Activated CD4-positive, alpha-beta T cell treated with anti-CD3 and anti-CD28 coated beads for 36 hours (primary cell): ENCODE data around the gene NUDT1. TPM values are rescaled to one million over a fixed set of nuclear protein-coding genes. Genes with fewer than 3 reads are reported as not detected.

Source experiments
- ATAC-seq: fragments of 200-7000 bp; cut with Tn5 transposase; one replicate; pipeline ENCODE4 v1.10.0; 2021; ENCODE audit warnings: mild to moderate bottlenecking, moderate library complexity
- CTCF ChIA-PET: fragments of 350-600 bp; sonication (Branson Sonifier 250); formaldehyde crosslinking; loops from one replicate; lab custom pipeline; 2021; ENCODE audit warnings: antibody characterized with exemption; lab: Charles Lee
- POLR2A ChIA-PET: fragments of 350-600 bp; sonication (Branson Sonifier 250); formaldehyde crosslinking; loops from one replicate; lab custom pipeline; 2021; ENCODE audit warnings: antibody characterized with exemption, inconsistent platforms; lab: Charles Lee
- DNase-seq: peaks from one replicate; pipeline ENCODE4 v3.0.0-alpha.2; 2020
- H3K27ac Mint-ChIP-seq: one replicate; pipeline ENCODE4 v1.8.0; 2021; ENCODE audit warnings: mixed read lengths
- H3K27me3 Mint-ChIP-seq: one replicate; pipeline ENCODE4 v1.8.0; 2021; ENCODE audit warnings: mixed read lengths
- H3K36me3 Mint-ChIP-seq: one replicate; pipeline ENCODE4 v1.8.0; 2021; ENCODE audit warnings: low read depth, mixed read lengths
- H3K4me1 Mint-ChIP-seq: one replicate; pipeline ENCODE4 v1.8.0; 2021; ENCODE audit warnings: mixed read lengths
- H3K4me3 Mint-ChIP-seq: one replicate; pipeline ENCODE4 v1.8.0; 2021; ENCODE audit warnings: mild to moderate bottlenecking, moderate library complexity, mixed read lengths
- H3K9me3 Mint-ChIP-seq: one replicate; pipeline ENCODE4 v1.8.0; 2021; ENCODE audit warnings: low read depth, mixed read lengths
- intact Hi-C, 2 experiments: fragments of 100-400 bp; cut with DNase I in 1 of 2; cut with micrococcal nuclease in 1 of 2; formaldehyde crosslinking; loops; one replicate each; pipeline versions ENCODE4 v1.14.2 to v1.15.1; 2022 to 2024; cut with DNase I, micrococcal nuclease
- total RNA-seq, 2 experiments: library from RNA; stranded (reverse); gene quantifications; one replicate each; pipeline ENCODE4 v1.2.3, GENCODE V29; 2021

NUDT1 gene
- total RNA-seq, result 100 to 1,000 TPM in 1 of 2 experiments, 10 to 100 TPM in 1; 52.5 to 100 TPM

- H3K4me3 Mint-ChIP-seq, result peak within 1 kb of the TSS; percentile 88
- ChIA-PET POLR2A (interaction anchor here (0.6 to 1.0 kb wide), 3 partner anchors 112 to 119 kb away, joined by 3 read pairs; no protein-coding TSS in a partner anchor), CTCF (interaction anchor here (0.7 to 1.3 kb wide), 3 partner anchors 12 to 1073 kb away, joined by 3 to 5 read pairs (median 4); partner anchors contain the start of gene EIF3B)
- H3K27me3 Mint-ChIP-seq, result no peaks in the 10 kb centered on the region
- no peaks in the 10 kb centered on the region for H3K9me3 Mint-ChIP-seq
- H3K36me3 Mint-ChIP-seq, result peaks cover 32% of the 10 kb centered on the region
- intact Hi-C loops, result loop anchor here in 1 of 2 experiments (1.0 to 5.0 kb wide), 7 partner anchors 10 to 390 kb away; partner anchors contain the start of genes BRAT1, CHST12, EIF3B and MAD1L1
- peak within 1 kb of the TSS; percentile 88 for H3K27ac Mint-ChIP-seq
- peaks cover 10% of the 10 kb centered on the region for H3K4me1 Mint-ChIP-seq
- ATAC-seq (peak; percentile 82), DNase-seq (peak; percentile 84)
These were observed at the start of gene NUDT1, which contains the start of gene MRM2 for GRCh38 chr7:2241580-2242540. TSS of gene NUDT1 (plus strand) at chr7:2242226. CDS start at chr7:2244575, 2,349 bp downstream. TSS of gene MRM2 (minus strand) at chr7:2242205. CDS start at chr7:2242169, 36 bp downstream.

GRCh38 chr7:2192831-2193534 lies 49.0 kb upstream of the NUDT1 start:
- Mint-ChIP-seq H3K9me3 (peaks cover 5% of the 10 kb centered on the region), H3K27me3 (no peaks in the 10 kb centered on the region), H3K36me3 (peaks cover 52% of the 10 kb centered on the region), H3K4me3 (no peak overlapping the region), H3K27ac (no peak overlapping the region), H3K4me1 (no peaks in the 10 kb centered on the region)
- intact Hi-C loops, result no loop called here
- ATAC-seq (no peak), DNase-seq (no peak)
- POLR2A ChIA-PET, result no interaction called here
- CTCF ChIA-PET, result no interaction called here

- Mint-ChIP-seq H3K36me3 (peaks cover 48% of the 10 kb centered on the region), H3K4me1 (no peaks in the 10 kb centered on the region), H3K4me3 (no peak overlapping the region), H3K27ac (no peak overlapping the region), H3K9me3 (peaks cover 5% of the 10 kb centered on the region), H3K27me3 (no peaks in the 10 kb centered on the region)
- ChIA-PET POLR2A (no interaction called here), CTCF (no interaction called here)
- intact Hi-C loops, result no loop called here
- DNase-seq, result no peak
- no peak for ATAC-seq
These were observed 48.3 kb upstream of the NUDT1 start for GRCh38 chr7:2193575-2194305.

GRCh38 chr7:2195400-2196246 lies 46.4 kb upstream of the NUDT1 start:
- CTCF ChIA-PET, result interaction anchor here (0.6 to 1.4 kb wide), 14 partner anchors 9 to 615 kb away, joined by 3 to 6 read pairs (median 3); no protein-coding TSS in a partner anchor

GRCh38 chr7:2196381-2197378 lies 45.3 kb upstream of the NUDT1 start:
- ChIA-PET POLR2A (no interaction called here), CTCF (interaction anchor here (1.0 to 1.4 kb wide), 2 partner anchors 138 to 535 kb away, joined by 3 to 6 read pairs; no protein-coding TSS in a partner anchor)
- no peak overlapping the region for H3K4me3 Mint-ChIP-seq
- ATAC-seq (no peak), DNase-seq (no peak)
- H3K9me3 Mint-ChIP-seq, result no peaks in the 10 kb centered on the region
- H3K36me3 Mint-ChIP-seq, result peaks cover 37% of the 10 kb centered on the region
- H3K4me1 Mint-ChIP-seq, result no peaks in the 10 kb centered on the region
- H3K27ac Mint-ChIP-seq, result no peak overlapping the region
- H3K27me3 Mint-ChIP-seq, result no peaks in the 10 kb centered on the region
- intact Hi-C loops, result no loop called here

More at GRCh38 chr7:2195400-2196246, 46.4 kb upstream of the NUDT1 start:
- POLR2A ChIA-PET, result no interaction called here
- DNase-seq (no peak), ATAC-seq (no peak)
- no peak overlapping the region for H3K27ac Mint-ChIP-seq
- H3K36me3 Mint-ChIP-seq, result peaks cover 37% of the 10 kb centered on the region
- no peaks in the 10 kb centered on the region for H3K27me3 Mint-ChIP-seq
- H3K9me3 Mint-ChIP-seq, result no peaks in the 10 kb centered on the region
- H3K4me3 Mint-ChIP-seq, result no peak overlapping the region
- H3K4me1 Mint-ChIP-seq, result no peaks in the 10 kb centered on the region
- intact Hi-C loops, result no loop called here

GRCh38 chr7:2197436-2198155 lies 44.4 kb upstream of the NUDT1 start:
- peaks cover 31% of the 10 kb centered on the region for H3K36me3 Mint-ChIP-seq
- H3K9me3 Mint-ChIP-seq, result no peaks in the 10 kb centered on the region
- no peak for ATAC-seq
- intact Hi-C loops, result no loop called here
- POLR2A ChIA-PET, result no interaction called here
- no peak overlapping the region for H3K27ac Mint-ChIP-seq
- DNase-seq, result no peak
- H3K4me1 Mint-ChIP-seq, result no peaks in the 10 kb centered on the region
- no peaks in the 10 kb centered on the region for H3K27me3 Mint-ChIP-seq
- CTCF ChIA-PET, result interaction anchor here (0.7 kb wide), 1 partner anchor 696 kb away, joined by 3 read pairs; no protein-coding TSS in a partner anchor
- H3K4me3 Mint-ChIP-seq, result no peak overlapping the region

GRCh38 chr7:2198206-2198605 lies 43.8 kb upstream of the NUDT1 start:
- Mint-ChIP-seq H3K36me3 (peaks cover 31% of the 10 kb centered on the region), H3K4me3 (no peak overlapping the region), H3K27ac (no peak overlapping the region), H3K27me3 (no peaks in the 10 kb centered on the region), H3K4me1 (no peaks in the 10 kb centered on the region), H3K9me3 (no peaks in the 10 kb centered on the region)
- DNase-seq (no peak), ATAC-seq (no peak)
- intact Hi-C loops, result no loop called here
- POLR2A ChIA-PET, result interaction anchor here (0.6 kb wide), 1 partner anchor 68 kb away, joined by 3 read pairs; no protein-coding TSS in a partner anchor
- CTCF ChIA-PET, result no interaction called here

GRCh38 chr7:2198760-2199159 lies 43.3 kb upstream of the NUDT1 start:
- POLR2A ChIA-PET, result interaction anchor here (0.6 kb wide), 1 partner anchor 67 kb away, joined by 3 read pairs; no protein-coding TSS in a partner anchor
- Mint-ChIP-seq H3K9me3 (no peaks in the 10 kb centered on the region), H3K27me3 (no peaks in the 10 kb centered on the region), H3K27ac (no peak overlapping the region), H3K4me1 (no peaks in the 10 kb centered on the region), H3K36me3 (peaks cover 31% of the 10 kb centered on the region), H3K4me3 (no peak overlapping the region)
- intact Hi-C loops, result no loop called here
- ATAC-seq (no peak), DNase-seq (no peak)
- CTCF ChIA-PET, result interaction anchor here (0.6 kb wide), 1 partner anchor 26 kb away, joined by 3 read pairs; no protein-coding TSS in a partner anchor

GRCh38 chr7:2199528-2199927 lies 42.5 kb upstream of the NUDT1 start:
- Mint-ChIP-seq H3K27ac (no peak overlapping the region), H3K27me3 (no peaks in the 10 kb centered on the region), H3K4me3 (no peak overlapping the region), H3K4me1 (no peaks in the 10 kb centered on the region), H3K9me3 (no peaks in the 10 kb centered on the region), H3K36me3 (peaks cover 31% of the 10 kb centered on the region)
- DNase-seq, result no peak
- intact Hi-C loops, result no loop called here
- ChIA-PET POLR2A (no interaction called here), CTCF (no interaction called here)
- no peak for ATAC-seq
